ENCODE results near the gene ZFYVE28.

ZFYVE28 gene

DNA sequence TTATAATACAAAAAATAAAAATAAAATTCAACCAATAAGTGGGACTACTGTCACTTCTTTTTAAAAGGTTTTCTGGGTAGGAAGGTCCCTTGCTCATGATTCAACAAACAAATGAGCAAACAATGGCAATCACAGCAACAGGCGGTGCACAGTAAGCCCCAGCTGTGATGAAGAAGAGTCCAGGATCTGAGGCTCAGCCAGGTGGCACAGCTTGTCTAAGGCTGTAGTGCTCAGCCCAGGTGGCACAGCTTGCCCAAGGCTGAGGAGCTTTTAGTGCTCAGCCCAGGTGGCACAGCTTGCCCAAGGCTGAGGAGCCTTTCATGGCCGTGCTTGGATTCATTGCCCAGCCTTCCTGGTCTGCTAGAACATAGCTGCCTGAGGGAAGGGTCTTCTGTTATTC lies 75.0 kb downstream of the ZFYVE28 start:
- no peak for DNase-seq

DNA sequence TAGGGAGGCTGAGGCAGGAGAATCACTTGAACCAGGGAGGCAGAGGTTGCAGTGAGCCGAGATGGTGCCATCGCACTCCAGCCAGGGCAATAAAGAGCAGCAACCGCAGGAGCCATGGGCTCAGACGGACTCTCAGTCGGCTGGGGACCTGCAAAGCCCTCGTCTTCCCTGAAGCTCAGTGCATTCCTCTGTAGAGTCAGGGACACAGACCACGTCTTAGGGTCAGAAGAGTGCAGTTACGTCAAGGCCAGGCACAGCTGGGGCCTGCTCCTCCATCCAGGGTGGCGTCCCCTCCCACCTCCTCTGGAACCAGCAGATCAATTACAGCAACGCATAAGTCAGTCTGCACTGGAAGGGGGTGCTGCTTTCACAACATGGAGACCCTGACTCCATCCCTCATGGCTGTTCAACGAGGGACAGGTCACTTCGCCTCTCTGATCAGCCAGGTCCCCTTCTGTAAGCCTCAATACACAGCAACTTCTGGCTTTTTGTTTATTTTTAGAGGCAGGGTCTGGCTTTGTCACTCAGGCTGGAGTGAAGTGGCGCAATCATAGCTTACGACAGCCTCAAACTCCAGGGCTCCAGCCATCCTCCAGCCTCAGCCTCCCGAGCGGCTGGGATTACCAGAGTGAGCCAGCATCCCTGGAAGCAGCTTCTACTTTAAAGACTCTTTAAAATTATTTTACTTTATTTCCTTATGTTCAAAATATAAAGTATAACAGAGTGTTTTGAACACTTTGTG lies 76.4 kb downstream of the ZFYVE28 start:
- DNase-seq: no peak

GRCh38 chr4:2341261-2341841 lies 77.1 kb downstream of the ZFYVE28 start:
- DNase-seq: no peak

GRCh38 chr4:2340272-2341061 lies 78.0 kb downstream of the ZFYVE28 start:
- no peak for DNase-seq

GRCh38 chr4:2339458-2340271 lies 78.8 kb downstream of the ZFYVE28 start:
- no peak for DNase-seq

GRCh38 chr4:2338754-2339457 lies 79.5 kb downstream of the ZFYVE28 start:
- no peak for DNase-seq

DNA sequence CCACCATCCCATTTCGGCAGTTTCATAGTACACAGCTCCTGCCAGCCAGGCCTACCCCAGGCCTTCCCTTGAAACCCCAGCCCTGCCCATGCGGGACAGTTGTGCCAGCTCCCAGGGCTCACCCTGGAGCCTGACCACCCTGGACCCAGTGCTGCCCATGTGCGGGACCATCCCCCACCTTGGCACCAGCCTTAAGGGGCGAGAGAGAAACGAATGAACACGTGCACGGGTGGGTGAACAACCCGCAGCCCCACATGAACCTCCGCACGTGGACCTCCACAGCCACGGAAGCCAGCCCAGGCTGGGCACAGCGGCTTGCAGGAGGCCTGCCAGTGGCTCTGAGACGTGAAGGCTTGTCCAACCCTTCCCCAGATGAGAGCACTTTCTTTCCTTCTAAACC lies 80.5 kb downstream of the ZFYVE28 start:
- no peak for DNase-seq

DNA sequence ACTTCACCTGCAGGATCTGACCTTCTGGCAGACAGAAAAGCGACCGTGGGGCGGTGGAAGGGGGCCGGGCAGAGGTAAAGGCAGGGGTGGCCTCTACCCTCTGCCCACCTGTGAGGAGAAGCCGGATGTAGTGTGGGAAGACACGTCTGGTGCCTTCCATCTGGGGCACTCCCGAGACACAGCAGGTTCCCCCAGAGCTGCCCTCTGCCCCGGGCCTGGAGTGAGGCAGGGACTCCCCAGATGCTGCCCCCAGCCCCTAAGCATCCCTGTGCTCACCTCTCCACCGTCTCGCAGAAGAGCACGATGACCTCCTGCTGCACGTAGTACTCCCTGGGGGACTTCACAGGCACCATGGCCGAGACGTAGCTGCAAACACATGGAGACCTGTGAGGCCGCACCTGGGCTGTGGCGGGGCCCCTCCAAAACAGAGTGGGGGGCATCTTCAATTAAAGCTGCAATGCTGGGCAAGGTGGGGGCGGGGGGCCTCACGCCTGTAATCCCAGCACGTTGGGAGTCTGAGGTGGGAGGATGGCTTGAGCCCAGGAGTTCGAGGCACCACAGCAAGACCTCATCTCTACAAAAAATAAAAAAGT lies 81.2 kb downstream of the ZFYVE28 start:
- no peak for DNase-seq

- no peak for DNase-seq
Observed at GRCh38 chr4:2336659-2337058, 81.8 kb downstream of the ZFYVE28 start.

DNA sequence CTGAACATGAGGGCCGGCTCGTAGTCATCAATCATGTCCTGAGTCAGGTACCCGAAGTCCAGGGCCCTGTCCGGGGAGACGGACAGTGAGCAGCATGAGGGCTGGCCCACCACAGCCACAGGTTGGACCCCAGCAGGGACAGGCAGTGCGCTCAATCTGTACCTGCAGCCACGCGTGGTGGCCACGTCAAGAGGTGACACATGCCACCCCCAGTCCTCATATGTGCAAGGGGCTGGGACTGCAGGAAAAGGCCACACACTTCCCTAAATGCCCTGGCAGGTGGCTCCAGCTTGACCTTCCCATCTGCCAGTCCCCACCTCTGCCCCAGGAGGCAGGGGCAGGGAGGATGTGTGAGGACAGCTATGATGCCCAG lies 82.7 kb downstream of the ZFYVE28 start:
- no peak for DNase-seq

DNA sequence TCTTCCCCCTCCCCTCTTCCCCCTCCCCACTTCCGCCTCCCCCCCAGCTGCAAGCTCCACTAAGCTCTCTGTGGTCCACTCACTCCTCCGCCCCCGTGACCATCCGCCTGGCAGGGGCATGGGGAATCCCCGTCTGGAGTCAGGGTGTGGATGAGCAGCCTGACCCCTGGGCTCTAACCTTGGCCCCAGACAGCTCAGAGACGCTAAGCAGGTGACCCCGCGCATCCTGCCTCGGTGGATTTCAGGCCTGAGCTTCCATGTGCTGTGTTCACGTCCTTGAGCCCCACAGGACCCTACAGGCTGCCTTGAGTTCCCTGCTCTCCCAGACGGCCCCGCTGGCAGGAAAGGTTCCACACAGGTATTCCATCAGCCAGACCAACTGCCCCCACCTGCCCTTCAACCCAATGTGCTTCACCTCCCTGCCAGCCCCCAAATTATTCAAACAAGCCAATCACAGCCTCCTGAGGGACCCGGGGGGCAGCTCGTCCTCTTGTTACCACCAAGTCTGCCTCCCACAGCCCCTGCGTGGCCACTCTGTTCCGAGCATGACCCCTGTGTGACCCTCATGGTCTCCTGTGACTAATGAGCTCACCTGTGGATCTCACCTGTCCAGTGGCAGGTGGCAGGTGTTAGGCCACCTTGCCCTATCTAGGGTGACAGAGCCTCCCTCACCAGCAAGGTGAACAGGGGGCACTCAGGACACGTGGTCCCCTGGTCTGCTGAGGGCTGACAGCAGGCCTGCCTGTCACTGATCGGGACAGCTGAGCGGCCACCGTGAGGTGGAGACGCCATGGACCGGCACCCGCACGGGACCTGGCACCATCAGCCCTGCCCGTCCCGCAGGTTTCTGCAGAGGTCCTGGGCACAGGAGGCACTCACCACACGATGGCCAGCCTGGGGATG lies 83.4 kb downstream of the ZFYVE28 start:
- DNase-seq: no peak

- DNase-seq: no peak
Observed at GRCh38 chr4:2333916-2334644, 84.4 kb downstream of the ZFYVE28 start.

- no peak for DNase-seq
Observed at GRCh38 chr4:2333356-2333841, 85.0 kb downstream of the ZFYVE28 start.

GRCh38 chr4:2332976-2333319 lies 85.5 kb downstream of the ZFYVE28 start:
- no peak for DNase-seq

- no peak for DNase-seq
Observed at GRCh38 chr4:2332201-2332975, 86.1 kb downstream of the ZFYVE28 start.

DNA sequence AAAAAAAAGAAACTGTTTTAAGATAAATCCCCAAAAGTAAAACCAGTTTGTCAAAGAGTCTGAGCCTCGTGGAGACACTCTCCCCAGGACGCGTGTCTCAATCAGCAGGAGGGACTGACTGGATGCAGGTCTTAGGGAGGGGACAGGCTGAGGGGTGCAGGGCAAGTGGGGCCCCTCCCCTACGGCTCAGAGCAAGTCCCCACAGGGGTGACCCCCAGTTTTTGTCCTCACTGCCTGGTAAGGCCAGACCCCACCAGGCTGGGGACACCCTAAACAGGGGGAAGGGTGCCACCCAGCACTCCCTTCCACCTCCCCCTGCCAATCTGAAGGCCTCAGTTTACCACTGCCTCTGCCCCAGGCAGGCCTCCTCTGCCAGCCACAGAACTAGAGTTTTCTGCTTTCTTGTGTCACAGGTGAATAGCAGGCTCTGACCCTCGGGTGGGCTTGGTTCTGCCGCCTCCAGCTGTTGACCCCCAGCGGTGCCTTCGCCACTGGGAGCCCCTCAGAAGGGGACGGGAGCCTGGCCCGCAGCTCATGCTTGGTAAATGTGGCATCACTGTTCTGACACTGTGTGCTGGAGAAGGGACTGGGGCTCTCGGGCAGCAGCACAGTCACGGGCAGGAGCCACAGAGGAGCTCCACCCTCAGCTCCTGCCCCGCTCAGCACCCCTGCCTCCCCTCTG lies 86.8 kb downstream of the ZFYVE28 start:
- DNase-seq: no peak

- no peak for DNase-seq
Observed at GRCh38 chr4:2331043-2331420, 87.4 kb downstream of the ZFYVE28 start.

DNA sequence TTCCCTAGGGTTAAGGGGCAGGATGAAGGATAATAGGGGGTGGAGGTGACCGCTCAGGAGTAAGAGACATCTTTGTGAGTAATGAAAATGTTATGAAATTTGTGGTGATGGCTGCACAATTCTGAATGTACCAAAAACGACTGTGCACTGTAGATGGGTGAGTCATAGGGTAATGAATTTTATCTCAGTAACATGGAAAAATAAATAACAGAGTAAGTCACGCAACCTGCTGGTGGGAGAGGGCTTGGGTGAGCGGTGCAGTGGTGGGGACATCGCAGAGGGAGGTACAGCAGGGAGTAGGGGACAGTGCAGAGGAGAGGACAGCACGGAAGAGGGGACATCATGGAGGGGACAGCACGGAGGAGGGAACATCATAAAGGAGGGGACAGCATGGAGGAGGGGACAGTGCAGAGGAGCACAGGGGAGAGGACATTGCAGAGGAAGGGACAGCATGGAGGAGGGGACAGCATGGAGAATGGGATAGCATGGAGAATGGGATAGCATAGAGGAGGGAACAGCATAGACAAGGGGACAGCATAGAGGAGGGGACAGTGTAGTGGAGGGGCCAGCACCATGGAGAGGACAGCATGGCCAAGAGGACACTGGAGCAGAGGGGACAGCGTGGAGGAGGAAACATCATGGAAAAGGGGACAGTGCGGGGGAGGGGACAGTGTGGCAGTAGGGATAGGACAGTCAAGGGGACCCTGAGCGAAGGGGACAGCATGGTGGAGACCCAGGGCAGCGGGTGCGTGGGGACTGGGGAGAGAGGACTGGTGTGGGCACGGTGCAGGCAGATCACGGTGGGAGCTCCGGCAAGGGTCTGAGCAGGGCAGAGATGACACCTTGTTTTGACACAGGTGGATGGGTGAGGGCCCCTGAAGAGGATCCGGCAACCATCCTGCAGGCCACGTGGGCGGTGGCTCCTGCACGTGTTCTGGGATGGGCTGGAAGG lies 88.1 kb downstream of the ZFYVE28 start:
- no peak for DNase-seq
